Measurements from ENCODE around the gene COTL1. TPM values are rescaled to one million over a fixed set of nuclear protein-coding genes. Genes with fewer than 3 reads are reported as not detected.

Gene COTL1
- total RNA-seq (100 to 1,000 TPM in 1 of 9 donors, 10 to 100 TPM in 5, 1 to 10 TPM in 3; 6.8 to 120 (median 11.0) TPM), polyA plus RNA-seq (10 to 100 TPM in 1 of 2 donors, 1 to 10 TPM in 1; 5.2 to 23.8 TPM)
- long read RNA-seq, donor 1, transcript COTL1-201 (4 exons, 1,843 nt) = major isoform, 9 of 22 reads
- long read RNA-seq, donor 1, partial matches to known transcripts = 1 of 22 reads
- long read RNA-seq, donor 1, other reads (novel, unspliced or antisense) = 11 of 22 reads
- long read RNA-seq, donor 2, partial matches to known transcripts = 0 of 20 reads
- long read RNA-seq, donor 2, other reads (novel, unspliced or antisense) = 15 of 20 reads
- long read RNA-seq, donor 3, transcript COTL1-201 (4 exons, 1,843 nt) = major isoform, 28 of 55 reads
- long read RNA-seq, donor 3, partial matches to known transcripts = 4 of 55 reads
- long read RNA-seq, donor 3, other reads (novel, unspliced or antisense) = 22 of 55 reads

- peak within 1 kb of the TSS in 11 of 12 donors; percentile 37 to 87 (median 57) for H3K27ac ChIP-seq
- H3K4me1 ChIP-seq = peaks cover 0 to 57% (median 12%) of the 10 kb centered on the region in 12 donors
- peaks cover 0 to 5% (median 0%) of the 10 kb centered on the region in 9 donors for H3K36me3 ChIP-seq
- intact Hi-C loops (cut with DNase I) = loop anchor here in 2 of 10 donors (10.0 kb wide), 2 partner anchors 63 to 333 kb away; no protein-coding TSS in a partner anchor
- DNase-seq (peak; percentile 96 to 99 (median 97)), ATAC-seq (peak; percentile 89 to 96 (median 93))
- peak within 1 kb of the TSS; percentile 31 to 96 (median 74) for H3K4me3 ChIP-seq
- TF ChIP-seq, protein P1, sequence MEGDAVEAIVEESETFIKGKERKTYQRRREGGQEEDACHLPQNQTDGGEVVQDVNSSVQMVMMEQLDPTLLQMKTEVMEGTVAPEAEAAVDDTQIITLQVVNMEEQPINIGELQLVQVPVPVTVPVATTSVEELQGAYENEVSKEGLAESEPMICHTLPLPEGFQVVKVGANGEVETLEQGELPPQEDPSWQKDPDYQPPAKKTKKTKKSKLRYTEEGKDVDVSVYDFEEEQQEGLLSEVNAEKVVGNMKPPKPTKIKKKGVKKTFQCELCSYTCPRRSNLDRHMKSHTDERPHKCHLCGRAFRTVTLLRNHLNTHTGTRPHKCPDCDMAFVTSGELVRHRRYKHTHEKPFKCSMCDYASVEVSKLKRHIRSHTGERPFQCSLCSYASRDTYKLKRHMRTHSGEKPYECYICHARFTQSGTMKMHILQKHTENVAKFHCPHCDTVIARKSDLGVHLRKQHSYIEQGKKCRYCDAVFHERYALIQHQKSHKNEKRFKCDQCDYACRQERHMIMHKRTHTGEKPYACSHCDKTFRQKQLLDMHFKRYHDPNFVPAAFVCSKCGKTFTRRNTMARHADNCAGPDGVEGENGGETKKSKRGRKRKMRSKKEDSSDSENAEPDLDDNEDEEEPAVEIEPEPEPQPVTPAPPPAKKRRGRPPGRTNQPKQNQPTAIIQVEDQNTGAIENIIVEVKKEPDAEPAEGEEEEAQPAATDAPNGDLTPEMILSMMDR (IDR thresholded peaks at IDR 0.05) = no peak
- TF ChIP-seq POLR2A (IDR thresholded peaks at IDR 0.05) = peak in 1 of 2 donors; percentile 54
- whole genome bisulfite sequencing, 4 donors = 0 to 1% (median 1%) methylated on average over 8 to 76 of the region's 76 CpGs
- H3K9me3 ChIP-seq = no peaks in the 10 kb centered on the region
- peaks cover 0 to 8% (median 0%) of the 10 kb centered on the region in 9 donors for H3K27me3 ChIP-seq
Observed at GRCh38 chr16:84617791-84618580, at the start of gene COTL1. Gene COTL1, minus strand, starts transcription at chr16:84618078. Its CDS starts 164 bp downstream, at chr16:84617914.

GRCh38 chr16:84665843-84666242 is 48.0 kb upstream of the COTL1 start:
- Histone ChIP-seq H3K4me1 (peaks cover 0 to 6% (median 0%) of the 10 kb centered on the region in 12 donors), H3K27me3 (no peaks in the 10 kb centered on the region), H3K27ac (no peak overlapping the region), H3K4me3 (no peak overlapping the region), H3K9me3 (no peaks in the 10 kb centered on the region), H3K36me3 (peaks cover 0 to 79% (median 66%) of the 10 kb centered on the region in 9 donors)
- TF ChIP-seq, protein P1 (IDR thresholded peaks at IDR 0.05) = no peak
- no peak for TF ChIP-seq POLR2A (IDR thresholded peaks at IDR 0.05)
- intact Hi-C loops (cut with DNase I) = no loop called here
- DNase-seq = no peak
- ATAC-seq = no peak
- WGBS, 4 donors = 91 to 96% (median 91%) methylated on average over 5 to 7 of the region's 7 CpGs

DNA sequence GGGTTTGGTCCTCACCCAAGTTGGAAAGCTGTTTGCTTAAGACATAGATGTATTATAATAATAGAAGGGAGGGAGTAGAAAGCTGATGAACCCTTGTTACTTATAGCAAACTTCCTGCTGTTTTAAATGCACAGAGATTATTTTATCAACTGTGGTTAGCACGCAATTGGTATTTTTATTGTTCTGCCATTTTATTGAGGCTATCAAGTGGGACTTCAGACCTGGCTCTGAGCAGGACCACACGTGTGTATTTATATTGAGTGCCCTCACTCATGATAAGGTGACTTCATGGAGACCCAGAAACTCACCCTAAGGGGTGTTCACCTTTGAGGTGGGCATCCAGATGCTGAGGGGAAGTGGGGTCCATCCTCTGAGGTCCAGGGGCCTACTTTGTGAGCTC is 47.5 kb upstream of the COTL1 start:
- ATAC-seq (no peak), DNase-seq (no peak)
- TF ChIP-seq, protein P1 (IDR thresholded peaks at IDR 0.05) = no peak
- TF ChIP-seq POLR2A (IDR thresholded peaks at IDR 0.05) = no peak
- Histone ChIP-seq H3K4me1 (peaks cover 0 to 6% (median 0%) of the 10 kb centered on the region in 12 donors), H3K9me3 (no peaks in the 10 kb centered on the region), H3K27ac (no peak overlapping the region), H3K4me3 (no peak overlapping the region), H3K36me3 (peaks cover 0 to 84% (median 71%) of the 10 kb centered on the region in 9 donors), H3K27me3 (no peaks in the 10 kb centered on the region)
- WGBS, 4 donors = 80 to 97% (median 89%) methylated on average over 2 of the region's 2 CpGs
- intact Hi-C loops (cut with DNase I) = no loop called here

All from heart left ventricle (tissue), 16 donors.